Astrocyte (in vitro differentiated cells and primary cell): Measurements from ENCODE around the gene MOB3C.

ENCODE experiments used
- EZH2 ChIP-seq: IDR thresholded peaks from 2 replicates; pipeline ENCODE4 v1.6.1; 2012; ENCODE audit warnings: mild to moderate bottlenecking, low read length, inconsistent platforms; ENCODE audit not compliant: insufficient read depth
- TF ChIP-seq, protein P1 (sequence below): IDR thresholded peaks from 2 replicates; pipeline ENCODE4 v1.5.1; 2011; ENCODE audit warnings: low read depth, mild to moderate bottlenecking, inconsistent platforms, low read length, moderate library complexity; ENCODE audit not compliant: insufficient read depth

DNA sequence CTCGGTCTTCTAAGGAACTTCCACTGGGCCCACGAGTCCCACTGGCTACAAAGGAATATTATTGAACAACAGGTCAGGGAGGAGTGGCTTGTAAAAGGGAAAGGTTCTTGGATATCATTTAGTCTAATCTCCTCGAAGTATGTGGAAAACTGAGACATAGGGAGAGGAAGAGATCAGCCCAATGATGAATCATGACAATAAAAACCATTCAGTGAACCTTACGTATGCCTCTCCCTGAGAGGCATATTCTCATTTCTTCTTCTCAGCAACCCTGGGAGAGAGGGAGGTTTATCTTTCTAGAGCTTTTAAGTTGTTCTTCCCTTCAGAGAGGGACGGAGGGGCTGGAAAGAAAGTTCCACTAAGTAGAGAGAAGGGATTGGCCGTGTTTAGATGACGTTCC, 5.3 kb upstream of the MOB3C start:
- TF ChIP-seq, protein P1, sequence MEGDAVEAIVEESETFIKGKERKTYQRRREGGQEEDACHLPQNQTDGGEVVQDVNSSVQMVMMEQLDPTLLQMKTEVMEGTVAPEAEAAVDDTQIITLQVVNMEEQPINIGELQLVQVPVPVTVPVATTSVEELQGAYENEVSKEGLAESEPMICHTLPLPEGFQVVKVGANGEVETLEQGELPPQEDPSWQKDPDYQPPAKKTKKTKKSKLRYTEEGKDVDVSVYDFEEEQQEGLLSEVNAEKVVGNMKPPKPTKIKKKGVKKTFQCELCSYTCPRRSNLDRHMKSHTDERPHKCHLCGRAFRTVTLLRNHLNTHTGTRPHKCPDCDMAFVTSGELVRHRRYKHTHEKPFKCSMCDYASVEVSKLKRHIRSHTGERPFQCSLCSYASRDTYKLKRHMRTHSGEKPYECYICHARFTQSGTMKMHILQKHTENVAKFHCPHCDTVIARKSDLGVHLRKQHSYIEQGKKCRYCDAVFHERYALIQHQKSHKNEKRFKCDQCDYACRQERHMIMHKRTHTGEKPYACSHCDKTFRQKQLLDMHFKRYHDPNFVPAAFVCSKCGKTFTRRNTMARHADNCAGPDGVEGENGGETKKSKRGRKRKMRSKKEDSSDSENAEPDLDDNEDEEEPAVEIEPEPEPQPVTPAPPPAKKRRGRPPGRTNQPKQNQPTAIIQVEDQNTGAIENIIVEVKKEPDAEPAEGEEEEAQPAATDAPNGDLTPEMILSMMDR, result no peak
- TF ChIP-seq EZH2, result no peak
